K562 (cell line): Measurements from ENCODE around the gene SRP54. TPM values are rescaled to one million over a fixed set of nuclear protein-coding genes. Genes with fewer than 3 reads are reported as not detected.

Source experiments
- ATAC-seq: fragments of 200-7000 bp; cut with Tn5 transposase; 3 replicates; pipeline ENCODE4 v1.9.1; 2020; ENCODE audit warnings: moderate library complexity
- BruUV-seq: library from RNA; stranded (reverse); fragments of 400-500 nt; replicated peaks from 2 replicates; lab custom pipeline; 2021; lab: Mats Ljungman, UMichigan
- CTCF ChIA-PET: fragments of 300-600 bp; formaldehyde crosslinking; extraction: SDS; loops from one replicate; lab custom pipeline; 2021; ENCODE audit warnings: low intra/inter-chr PET ratio; lab: Yijun Ruan, JAX
- POLR2A ChIA-PET: fragments of 300-600, 350-650 bp; sonication (Branson Sonifier 250); formaldehyde crosslinking; extraction: SDS; loops from one replicate; lab custom pipeline; 2021; ENCODE audit warnings: antibody characterized with exemption, inconsistent platforms; lab: Yijun Ruan, JAX
- DNase-seq, 4 experiments: peaks; one replicate each; pipeline versions ENCODE4 v3.0.0 to v3.0.0-alpha.2; 2011 to 2018; ENCODE audit warnings: low spot score in 3 of 4, mixed read lengths in 3 of 4; ENCODE audit errors: extremely low read depth in 1 of 4
- FAIRE-seq: peaks from 2 replicates; lab custom pipeline; 2011; peaks lifted over from hg19 to GRCh38; lab: Jason Lieb, UNC
- H2AFZ ChIP-seq: 2 replicates; pipeline ENCODE4 v1.6.0; 2011; ENCODE audit warnings: low read depth, low read length, control low read depth, inconsistent platforms
- H3K27ac ChIP-seq: fragments of 200-600 bp; 3 replicates; pipeline ENCODE4 v1.8.0; 2011; ENCODE audit warnings: low read depth, mild to moderate bottlenecking, control low read depth, inconsistent platforms, low read length, moderate library complexity, mixed read lengths; ENCODE audit errors: extremely low read depth
- H3K27me3 ChIP-seq, 2 experiments: fragments of 300-600 bp in 1 of 2; 2 replicates in 1 of 2; 3 replicates in 1 of 2; pipeline versions ENCODE4 v1.6.0 to v1.8.0; 2011; ENCODE audit warnings: inconsistent platforms in 2 of 2, low read length in 2 of 2, mild to moderate bottlenecking in 1 of 2, mixed read lengths in 1 of 2, moderate library complexity in 1 of 2; ENCODE audit not compliant: control insufficient read depth in 2 of 2, insufficient read depth in 2 of 2
- H3K36me3 ChIP-seq: fragments of 300-600 bp; 3 replicates; pipeline ENCODE4 v1.8.0; 2011; ENCODE audit warnings: mild to moderate bottlenecking, low read length, inconsistent platforms; ENCODE audit not compliant: control insufficient read depth, insufficient read depth
- H3K4me1 ChIP-seq, 2 experiments: fragments of 200-600 bp in 1 of 2; replicated peaks in 1 of 2; 2 replicates in 1 of 2; 3 replicates in 1 of 2; pipeline versions ENCODE4 v1.5.1 to v1.8.0; 2011; ENCODE audit warnings: inconsistent platforms in 2 of 2, low read length in 2 of 2, mild to moderate bottlenecking in 1 of 2, mixed read lengths in 1 of 2, moderate library complexity in 1 of 2; ENCODE audit not compliant: control insufficient read depth in 2 of 2, insufficient read depth in 2 of 2
- H3K4me2 ChIP-seq: 2 replicates; pipeline ENCODE4 v1.6.1; 2011; ENCODE audit warnings: low read length, control low read depth, inconsistent platforms, mixed read lengths; ENCODE audit not compliant: insufficient read depth
- H3K4me3 ChIP-seq: fragments of 200-600 bp; sonication (generic), shearing (Covaris generic); 2 replicates; pipeline ENCODE4 v1.5.1; 2016; ENCODE audit warnings: control low read depth, inconsistent platforms
- H3K79me2 ChIP-seq: fragments of 200-600 bp; 3 replicates; pipeline ENCODE4 v1.8.0; 2011; ENCODE audit warnings: low read length, inconsistent platforms; ENCODE audit not compliant: control insufficient read depth, insufficient read depth
- H3K9ac ChIP-seq, 2 experiments: 2 replicates each; pipeline versions ENCODE4 v1.6.0 to v1.6.1; 2011; ENCODE audit warnings: low read depth in 2 of 2, low read length in 2 of 2, control low read depth in 1 of 2, inconsistent platforms in 1 of 2, mild to moderate bottlenecking in 1 of 2, mixed read lengths in 1 of 2; ENCODE audit not compliant: insufficient read depth in 1 of 2
- H3K9me1 ChIP-seq: one replicate; pipeline ENCODE4 v1.6.0; 2011; ENCODE audit warnings: inconsistent platforms, mild to moderate bottlenecking, low read length, moderate library complexity; ENCODE audit not compliant: control insufficient read depth, insufficient read depth
- H3K9me3 ChIP-seq: replicated peaks from 2 replicates; pipeline ENCODE4 v1.5.1; 2011; ENCODE audit warnings: low read depth, low read length, inconsistent platforms; ENCODE audit not compliant: control insufficient read depth, insufficient read depth
- H4K20me1 ChIP-seq: replicated peaks from 2 replicates; pipeline ENCODE4 v1.6.1; 2011; ENCODE audit warnings: low read length, inconsistent platforms, mixed read lengths; ENCODE audit not compliant: control insufficient read depth, insufficient read depth
- BCL6 ChIP-seq: fragments of 250-450 bp; sonication (Bioruptor Pico); IDR thresholded peaks from 2 replicates; pipeline ENCODE4 v1.4.0; 2020
- CHD4 ChIP-seq: fragments of 200-600 bp; sonication (generic); IDR thresholded peaks from 3 replicates; pipeline ENCODE4 v1.6.1; 2012; ENCODE audit warnings: low read depth, mild to moderate bottlenecking, mixed read lengths, low read length, inconsistent platforms; ENCODE audit not compliant: insufficient read depth, insufficient replicate concordance, poor library complexity, severe bottlenecking
- HDAC6 ChIP-seq: IDR thresholded peaks from 2 replicates; pipeline ENCODE4 v1.6.1; 2012; ENCODE audit warnings: low read depth, mild to moderate bottlenecking, control low read depth, inconsistent platforms, low read length, moderate library complexity
- KAT7 ChIP-seq: sonication (generic); formaldehyde crosslinking; IDR thresholded peaks from 2 replicates; pipeline ENCODE4 v1.8.0; 2022; ENCODE audit warnings: missing genetic modification reagents, mild to moderate bottlenecking, borderline replicate concordance
- PHB ChIP-seq: fragments of 250-450 bp; sonication (Bioruptor Pico); IDR thresholded peaks from 2 replicates; pipeline ENCODE4 v1.5.0; 2021
- RAD21 ChIP-seq, 2 experiments: fragments of 250-450 bp in 1 of 2; fragments of 450-650 bp in 1 of 2; sonication (Bioruptor Pico) in 1 of 2; formaldehyde crosslinking in 1 of 2; IDR thresholded peaks in 1 of 2; conservative IDR thresholded peaks in 1 of 2; 2 replicates each; pipeline versions ENCODE4 v1.4.0 to v1.8.0; 2020 to 2022; ENCODE audit warnings: mild to moderate bottlenecking in 2 of 2, moderate library complexity in 1 of 2
- RBM22 ChIP-seq: fragments of 200-400 bp; formaldehyde crosslinking; IDR thresholded peaks from 2 replicates; pipeline ENCODE4 v1.6.1; 2018; ENCODE audit warnings: low read length, low read depth; ENCODE audit not compliant: poor library complexity, severe bottlenecking
- SNRNP70 ChIP-seq: fragments of 200-400 bp; formaldehyde crosslinking; optimal IDR thresholded peaks from 2 replicates; pipeline ENCODE3; 2017; ENCODE audit warnings: low read depth, low read length
- TBL1XR1 ChIP-seq, 2 experiments: IDR thresholded peaks; 2 replicates each; pipeline ENCODE4 v1.6.1; 2012; ENCODE audit warnings: improper control_type of control experiment in 2 of 2, low read length in 2 of 2, mild to moderate bottlenecking in 1 of 2
- THAP12 ChIP-seq: fragments of 250-450 bp; sonication (Bioruptor Pico); IDR thresholded peaks from 2 replicates; pipeline ENCODE4 v1.9.0; 2021; ENCODE audit warnings: mild to moderate bottlenecking, inconsistent platforms
- ZFP36 ChIP-seq: fragments of 150-350 bp; IDR thresholded peaks from 2 replicates; pipeline ENCODE4 v1.6.1; 2018; ENCODE audit warnings: low read length, low read depth; ENCODE audit not compliant: partially characterized antibody
- ZFX ChIP-seq: sonication (generic); formaldehyde crosslinking; IDR thresholded peaks from 2 replicates; pipeline ENCODE4 v1.8.0; 2022; ENCODE audit warnings: mild to moderate bottlenecking, missing genetic modification reagents, moderate library complexity
- ZNF347 ChIP-seq: fragments of 450-650 bp; formaldehyde crosslinking; IDR thresholded peaks from 2 replicates; pipeline ENCODE4 v1.4.0; 2020; ENCODE audit warnings: low read depth, mild to moderate bottlenecking, moderate library complexity
- ZNF707 ChIP-seq: fragments of 250-450 bp; sonication (Bioruptor Pico); conservative IDR thresholded peaks from 2 replicates; pipeline ENCODE4 v1.8.0; 2022; ENCODE audit warnings: inconsistent platforms, mild to moderate bottlenecking, moderate library complexity
- ZNF76 ChIP-seq: fragments of 250-450 bp; sonication (Bioruptor Pico); IDR thresholded peaks from 2 replicates; pipeline ENCODE4 v1.4.0; 2020; ENCODE audit warnings: mild to moderate bottlenecking, moderate library complexity, borderline replicate concordance
- ZNF780A ChIP-seq: fragments of 250-450 bp; sonication (Bioruptor Pico); IDR thresholded peaks from 2 replicates; pipeline ENCODE4 v1.5.0; 2021; ENCODE audit warnings: mild to moderate bottlenecking
- WGBS: fragments of 100-300 bp; shearing (Covaris generic); methylation state at CpG from one replicate; pipeline ENCODE4 v1.1.6; 2016; ENCODE audit warnings: low coverage, mixed read lengths; ENCODE audit not compliant: insufficient coverage; ENCODE audit errors: missing lambda C conversion rate; 5-methylcytosine and 5-hydroxymethylcytosine counted together
- in situ Hi-C: fragments of 300-500 bp; cut with MboI; formaldehyde crosslinking; loops from 4 replicates; pipeline ENCODE4 v1.15.0; 2018; ENCODE audit warnings: inconsistent platforms, mixed read lengths
- intact Hi-C: fragments of 100-400 bp; cut with micrococcal nuclease; formaldehyde crosslinking; loops from 2 replicates; pipeline ENCODE4 v1.14.2; 2022
- polyA plus RNA-seq, 8 experiments: library from polyadenylated mRNA; depleted of rRNA in 4 of 8; stranded (reverse) in 5 of 8; unstranded in 3 of 8; fragments of >200 nt; fragmentation: Nextera tagmentation in 2 of 8; fragmentation: Illumina TruSeq in 1 of 8; extraction: Ambion mirVana in 2 of 8; extraction: Trizol in 1 of 8; gene quantifications; 2 replicates each; pipeline versions ENCODE4 v1.2.1 to v1.2.3, GENCODE V29; 2011 to 2014; ENCODE audit warnings: inconsistent platforms in 1 of 8, missing spikeins in 1 of 8
- total RNA-seq, 7 experiments: library from RNA; depleted of rRNA in 6 of 7; stranded (reverse); fragments of >200 nt in 6 of 7; fragmentation: Illumina TruSeq in 2 of 7; extraction: Trizol in 2 of 7; gene quantifications; 2 replicates each; pipeline versions ENCODE4 v1.2.1 to v1.2.3, GENCODE V29; 2011 to 2021; ENCODE audit warnings: low replicate concordance in 1 of 7
- TF ChIP-seq, protein P1 (sequence below), 2 experiments: fragments of 450-650 bp in 1 of 2; sonication (generic) in 1 of 2; formaldehyde crosslinking in 1 of 2; IDR thresholded peaks in 1 of 2; conservative IDR thresholded peaks in 1 of 2; 2 replicates each; pipeline versions ENCODE4 v1.6.1 to v1.8.1; 2016 to 2023; ENCODE audit warnings: mild to moderate bottlenecking in 2 of 2, moderate library complexity in 2 of 2, inconsistent platforms in 1 of 2, missing genetic modification reagents in 1 of 2

The SRP54 gene
- total and polyA plus RNA-seq, 9 of the 15 experiments (the other 6 are each of a cell fraction or from before 2014, with no cell fraction given), result 28.6 to 69.8 (median 51.7) TPM

DNA sequence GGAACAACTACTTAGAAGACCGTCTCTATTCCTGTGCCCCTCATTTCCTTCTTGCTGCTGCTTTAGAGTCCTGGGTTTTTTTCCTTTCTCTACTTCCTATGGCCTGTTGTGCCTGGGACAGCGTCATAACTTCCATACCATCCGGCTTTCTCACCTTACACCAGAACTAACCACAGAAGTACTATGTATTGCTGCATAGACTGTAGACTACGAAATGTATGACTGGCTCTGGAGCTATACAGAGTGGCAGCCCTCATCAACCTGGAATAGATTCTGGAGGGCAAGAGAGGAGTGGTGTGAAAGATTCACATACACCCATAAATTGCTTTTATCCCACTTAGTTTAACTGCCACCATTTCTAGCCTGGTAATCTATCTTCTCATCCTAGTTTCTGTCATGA lies 16.9 kb upstream of the SRP54 start (continued):
- TF ChIP-seq THAP12, result no peak

DNA sequence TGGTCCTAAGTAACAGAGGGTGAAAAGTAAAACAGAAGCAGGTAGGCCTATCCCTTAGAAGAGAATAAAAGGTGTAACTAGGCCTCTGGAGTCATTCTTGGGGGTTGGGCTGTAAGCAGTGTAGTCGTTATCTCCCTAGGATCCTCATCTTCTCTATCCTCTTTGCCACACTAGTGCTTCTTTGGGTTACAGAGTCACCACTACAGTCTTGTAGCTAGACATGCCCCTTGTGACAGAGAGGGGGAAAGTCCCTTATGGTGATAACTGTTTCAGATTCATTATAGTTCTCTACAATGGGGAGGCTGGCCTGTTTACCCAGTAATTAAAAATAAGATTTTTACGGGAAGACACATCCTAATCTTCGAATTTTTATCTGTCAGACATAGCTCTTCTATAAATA lies 16.4 kb upstream of the SRP54 start:
- in situ Hi-C loops (no loop called here), intact Hi-C loops (no loop called here)
- Histone ChIP-seq H3K27ac (no peak overlapping the region), H3K9me1 (no peaks in the 10 kb centered on the region), H3K9me3 (no peaks in the 10 kb centered on the region), H3K9ac (no peak overlapping the region), H3K79me2 (no peaks in the 10 kb centered on the region; the same call in 2 of the 3 replicates), H3K27me3 (no peaks in the 10 kb centered on the region), H3K4me3 (no peak overlapping the region), H3K4me1 (peaks cover 0 to 10% of the 10 kb centered on the region in 2 experiments; a peak in 3 of 5 replicates), H3K4me2 (no peak overlapping the region), H3K36me3 (peaks cover 20% of the 10 kb centered on the region; the same call in 2 of the 3 replicates), H2AFZ (no peak overlapping the region), H4K20me1 (no peaks in the 10 kb centered on the region)
- CTCF ChIA-PET, result no interaction called here
- TF ChIP-seq, protein P1, sequence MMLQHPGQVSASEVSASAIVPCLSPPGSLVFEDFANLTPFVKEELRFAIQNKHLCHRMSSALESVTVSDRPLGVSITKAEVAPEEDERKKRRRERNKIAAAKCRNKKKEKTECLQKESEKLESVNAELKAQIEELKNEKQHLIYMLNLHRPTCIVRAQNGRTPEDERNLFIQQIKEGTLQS (IDR thresholded peaks at IDR 0.05), result no peak
- TF ChIP-seq, protein P1 (CRISPR knock-in tag; conservative IDR thresholded peaks at IDR 0.05), result no peak
- TF ChIP-seq KAT7 (CRISPR knock-in tag) (no peak), ZFP36 (no peak), RBM22 (no peak), CHD4 (no peak), ZNF76 (CRISPR knock-in tag) (no peak), RAD21 (CRISPR knock-in tag; conservative IDR thresholded peaks at IDR 0.05 in 1 of 2, IDR thresholded peaks at IDR 0.05 in 1 of 2) (no peak), BCL6 (CRISPR knock-in tag) (no peak), ZNF347 (CRISPR knock-in tag) (no peak), ZFX (CRISPR knock-in tag) (no peak), SNRNP70 (no peak), ZNF707 (CRISPR knock-in tag) (no peak), TBL1XR1 (IDR thresholded peaks at IDR 0.05; ENCODE audit: low read length in 2 of 2) (no peak), ZNF780A (CRISPR knock-in tag) (no peak), HDAC6 (no peak), PHB (no peak)
- BruUV-seq, result no TSS peak
- 59% methylated on average over 3 of the region's 3 CpGs for WGBS
- FAIRE-seq (peak; percentile 63), DNase-seq (peak in 1 of 4 experiments; percentile 11), ATAC-seq (peak; percentile 57)
- POLR2A ChIA-PET, result interaction anchor here (0.7 kb wide), 1 partner anchor 15 kb away, joined by 6 read pairs; no protein-coding TSS in a partner anchor
